Cardiac fibroblast (primary cell): ENCODE data around the gene PARD6B.

Experiments used
- DNase-seq, 2 donors: peaks; one replicate each; pipeline versions ENCODE4 v3.0.0 to v3.0.0-alpha.2; 2010; ENCODE audit warnings: low read depth in 2 of 2
- H3K4me3 ChIP-seq, 2 donors: replicated peaks in 1 of 2; 1 replicate in 1 of 2; 2 replicates in 1 of 2; pipeline ENCODE4 v1.5.1; 2011; ENCODE audit warnings: low read depth in 2 of 2, low read length in 2 of 2, mild to moderate bottlenecking in 2 of 2, moderate library complexity in 1 of 2
- CTCF ChIP-seq: IDR thresholded peaks from one replicate; pipeline ENCODE4 v1.5.1; 2011; ENCODE audit warnings: low read depth, mild to moderate bottlenecking, low read length, inconsistent platforms

The PARD6B gene

GRCh38 chr20:50805349-50805684 lies 73.9 kb downstream of the PARD6B start:
- TF ChIP-seq CTCF, result no peak
- no peak overlapping the region for H3K4me3 ChIP-seq
- DNase-seq, result no peak

- no peak for DNase-seq
- TF ChIP-seq CTCF, result no peak
- H3K4me3 ChIP-seq, result no peak overlapping the region
Observed at GRCh38 chr20:50806126-50806768, 74.9 kb downstream of the PARD6B start.
